IMR-90 (cell line): ENCODE results near the gene HELZ. TPM values are rescaled to one million over a fixed set of nuclear protein-coding genes. Genes with fewer than 3 reads are reported as not detected.

Experiments
- ATAC-seq: fragments of 200-7000 bp; cut with Tn5 transposase; 2 replicates; pipeline ENCODE4 v1.9.1; 2020; ENCODE audit warnings: low read depth, mild to moderate bottlenecking, moderate library complexity
- BruUV-seq: library from RNA; stranded (reverse); fragments of 400-500 nt; replicated peaks from 2 replicates; lab custom pipeline; 2021; lab: Mats Ljungman, UMichigan
- CTCF ChIA-PET: fragments of 300-600 bp; formaldehyde crosslinking; extraction: SDS; loops from one replicate; lab custom pipeline; 2021; ENCODE audit warnings: antibody characterized with exemption; lab: Yijun Ruan, JAX
- POLR2A ChIA-PET: fragments of 300-600 bp; sonication (Branson Sonifier 250); formaldehyde crosslinking; loops from one replicate; lab custom pipeline; 2022; ENCODE audit warnings: antibody characterized with exemption; ENCODE audit not compliant: unreplicated experiment; lab: Charles Lee
- DNase-seq: peaks from one replicate; pipeline ENCODE4 v3.0.0; 2013
- H2AFZ ChIP-seq: replicated peaks from 2 replicates; pipeline ENCODE3; 2013; ENCODE audit warnings: low read length, mild to moderate bottlenecking; ENCODE audit not compliant: poor library complexity
- H2AK5ac ChIP-seq: 2 replicates; pipeline ENCODE4 v1.6.1; 2013; ENCODE audit warnings: low read depth, low read length, inconsistent platforms
- H2AK9ac ChIP-seq: replicated peaks from 2 replicates; pipeline ENCODE3; 2013; ENCODE audit warnings: mild to moderate bottlenecking, low read depth, low read length, moderate library complexity; ENCODE audit not compliant: poor library complexity
- H2BK120ac ChIP-seq: 2 replicates; pipeline ENCODE4 v1.6.1; 2013; ENCODE audit warnings: low read depth, low read length, inconsistent platforms
- H2BK15ac ChIP-seq: 3 replicates; pipeline ENCODE4 v1.6.1; 2013; ENCODE audit warnings: low read depth, low read length, inconsistent platforms
- H2BK20ac ChIP-seq: 2 replicates; pipeline ENCODE4 v1.6.1; 2013; ENCODE audit warnings: low read depth, mild to moderate bottlenecking, inconsistent platforms, low read length, moderate library complexity
- H2BK5ac ChIP-seq: 2 replicates; pipeline ENCODE4 v1.6.1; 2013; ENCODE audit warnings: mild to moderate bottlenecking, low read depth, low read length, inconsistent platforms; ENCODE audit not compliant: poor library complexity, severe bottlenecking
- H3K14ac ChIP-seq: replicated peaks from 2 replicates; pipeline ENCODE4 v1.6.1; 2013; ENCODE audit warnings: low read depth, low read length, inconsistent platforms
- H3K18ac ChIP-seq: 2 replicates; pipeline ENCODE4 v1.6.1; 2013; ENCODE audit warnings: low read depth, low read length, control low read depth
- H3K23ac ChIP-seq: 2 replicates; pipeline ENCODE4 v1.6.1; 2013; ENCODE audit warnings: low read depth, low read length, inconsistent platforms
- H3K27ac ChIP-seq: 2 replicates; pipeline ENCODE4 v1.5.1; 2013; ENCODE audit warnings: mild to moderate bottlenecking, control low read depth, low read length; ENCODE audit not compliant: insufficient read depth
- H3K27me3 ChIP-seq: 2 replicates; pipeline ENCODE4 v1.6.1; 2013; ENCODE audit warnings: low read length; ENCODE audit not compliant: control insufficient read depth, insufficient read depth
- H3K36me3 ChIP-seq: 2 replicates; pipeline ENCODE4 v1.6.1; 2013; ENCODE audit warnings: low read length, mixed read lengths; ENCODE audit not compliant: control insufficient read depth, insufficient read depth
- H3K4ac ChIP-seq: 2 replicates; pipeline ENCODE4 v1.6.1; 2013; ENCODE audit warnings: low read depth, low read length, inconsistent platforms
- H3K4me1 ChIP-seq: 2 replicates; pipeline ENCODE4 v1.6.1; 2013; ENCODE audit warnings: low read length, mixed read lengths; ENCODE audit not compliant: control insufficient read depth, insufficient read depth
- H3K4me2 ChIP-seq: 2 replicates; pipeline ENCODE4 v1.6.1; 2013; ENCODE audit warnings: low read depth, mild to moderate bottlenecking, control low read depth, low read length, moderate library complexity
- H3K4me3 ChIP-seq: 2 replicates; pipeline ENCODE4 v1.5.1; 2013; ENCODE audit warnings: low read depth, mild to moderate bottlenecking, control low read depth, low read length, moderate library complexity; ENCODE audit not compliant: insufficient read depth
- H3K56ac ChIP-seq: 2 replicates; pipeline ENCODE4 v1.6.1; 2013; ENCODE audit warnings: low read length, inconsistent platforms; ENCODE audit not compliant: insufficient read depth; ENCODE audit errors: extremely low read depth
- H3K79me1 ChIP-seq, 2 experiments: 2 replicates each; pipeline ENCODE4 v1.6.1; 2013; ENCODE audit warnings: low read length in 2 of 2, inconsistent platforms in 1 of 2, low read depth in 1 of 2
- H3K9ac ChIP-seq: 2 replicates; pipeline ENCODE4 v1.6.1; 2013; ENCODE audit warnings: low read depth, low read length, control low read depth
- H3K9me1 ChIP-seq: 2 replicates; pipeline ENCODE4 v1.6.1; 2013; ENCODE audit warnings: low read length, inconsistent platforms; ENCODE audit not compliant: insufficient read depth
- H3K9me3 ChIP-seq: 2 replicates; pipeline ENCODE4 v1.6.1; 2013; ENCODE audit warnings: low read length; ENCODE audit not compliant: control insufficient read depth, insufficient read depth
- H4K20me1 ChIP-seq: 2 replicates; pipeline ENCODE4 v1.6.1; 2013; ENCODE audit warnings: low read length, inconsistent platforms; ENCODE audit not compliant: insufficient read depth
- H4K5ac ChIP-seq: 2 replicates; pipeline ENCODE4 v1.6.1; 2013; ENCODE audit warnings: mild to moderate bottlenecking, low read depth, low read length, control low read depth
- H4K8ac ChIP-seq, 2 experiments: 2 replicates each; pipeline ENCODE4 v1.6.1; 2013; ENCODE audit warnings: low read depth in 2 of 2, low read length in 2 of 2, control low read depth in 1 of 2, inconsistent platforms in 1 of 2
- H4K91ac ChIP-seq: 2 replicates; pipeline ENCODE4 v1.6.1; 2013; ENCODE audit warnings: low read depth, low read length, inconsistent platforms; ENCODE audit not compliant: insufficient read depth
- CEBPB ChIP-seq: IDR thresholded peaks from 2 replicates; pipeline ENCODE4 v1.6.1; 2012; ENCODE audit warnings: low read depth, low read length, improper control_type of control experiment
- CHD1 ChIP-seq: IDR thresholded peaks from 2 replicates; pipeline ENCODE4 v1.6.1; 2012; ENCODE audit warnings: low read depth, low read length, improper control_type of control experiment
- ELK1 ChIP-seq: fragments of 150-350 bp; IDR thresholded peaks from 2 replicates; pipeline ENCODE4 v1.6.1; 2016; ENCODE audit warnings: low read depth, mild to moderate bottlenecking, low read length, moderate library complexity, borderline replicate concordance
- MAFK ChIP-seq: IDR thresholded peaks from 2 replicates; pipeline ENCODE4 v1.6.1; 2012; ENCODE audit warnings: low read depth, low read length, improper control_type of control experiment
- MXI1 ChIP-seq: IDR thresholded peaks from 2 replicates; pipeline ENCODE4 v1.6.1; 2012; ENCODE audit warnings: low read depth, mild to moderate bottlenecking, low read length, moderate library complexity, borderline replicate concordance
- RAD21 ChIP-seq: IDR thresholded peaks from 2 replicates; pipeline ENCODE4 v1.6.1; 2012; ENCODE audit warnings: low read length, improper control_type of control experiment
- SMC3 ChIP-seq: fragments of 150-350 bp; IDR thresholded peaks from 2 replicates; pipeline ENCODE4 v1.6.1; 2016; ENCODE audit warnings: low read depth, mild to moderate bottlenecking, antibody characterized with exemption, low read length, moderate library complexity
- WGBS, 2 experiments: methylation state at CpG; one replicate each; pipeline versions ENCODE4 v1.1.5 to v1.1.7; 2013; ENCODE audit warnings: missing lambda C conversion rate in 2 of 2; ENCODE audit not compliant: insufficient read length in 1 of 2; ENCODE audit errors: extremely low coverage in 2 of 2; 5-methylcytosine and 5-hydroxymethylcytosine counted together
- dilution Hi-C: fragments of 300-500 bp; cut with HindIII; formaldehyde crosslinking; loops from one replicate; pipeline ENCODE4 v1.14.3; 2018; ENCODE audit warnings: low sequenced_read_pairs; ENCODE audit not compliant: unreplicated experiment
- in situ Hi-C: fragments of 300-500 bp; cut with MboI; formaldehyde crosslinking; loops from 3 replicates; pipeline ENCODE4 v1.14.3; 2019; ENCODE audit warnings: low sequenced_read_pairs, inconsistent platforms, mixed read lengths
- intact Hi-C: fragments of 100-400 bp; cut with micrococcal nuclease; formaldehyde crosslinking; loops from 2 replicates; pipeline ENCODE4 v1.10.0; 2022
- polyA plus RNA-seq, 3 experiments: library from polyadenylated mRNA; depleted of rRNA; stranded (reverse); fragments of >200 nt; gene quantifications; 2 replicates each; pipeline ENCODE4 v1.2.3, GENCODE V29; 2012; ENCODE audit warnings: low replicate concordance in 1 of 3
- total RNA-seq: library from RNA; depleted of rRNA; stranded (reverse); fragments of >200 nt; gene quantifications from 2 replicates; pipeline ENCODE4 v1.2.3, GENCODE V29; 2012

The HELZ gene
- total and polyA plus RNA-seq, 2 of the 4 experiments (the other 2 are of a cell fraction), result 8.0 to 60.6 TPM

GRCh38 chr17:67121316-67121891, 123.6 kb downstream of the HELZ start:
- Histone ChIP-seq H3K79me1 (peaks cover 7 to 8% of the 10 kb centered on the region in 2 experiments; a peak in 2 of 4 replicates), H4K91ac (no peak overlapping the region), H2AK5ac (no peak overlapping the region), H3K27me3 (no peaks in the 10 kb centered on the region), H3K4ac (no peak overlapping the region), H3K9me1 (peaks cover 3% of the 10 kb centered on the region; the same call in 1 of the 2 replicates), H3K9ac (no peak overlapping the region), H3K9me3 (no peaks in the 10 kb centered on the region), H3K14ac (no peak overlapping the region), H2AK9ac (no peak overlapping the region), H4K5ac (no peak overlapping the region), H3K4me3 (no peak overlapping the region), H2AFZ (no peak overlapping the region), H3K4me1 (no peaks in the 10 kb centered on the region), H3K23ac (no peak overlapping the region), H2BK15ac (no peak overlapping the region), H3K4me2 (no peak overlapping the region), H2BK120ac (no peak overlapping the region), H3K18ac (no peak overlapping the region), H4K20me1 (no peaks in the 10 kb centered on the region), H4K8ac (no peak overlapping the region), H2BK5ac (no peak overlapping the region), H3K36me3 (peaks cover 16% of the 10 kb centered on the region), H3K27ac (no peak overlapping the region), H2BK20ac (no peak overlapping the region), H3K56ac (no peak overlapping the region)
- no CpG with 5 or more reads among the region's 5 CpGs for WGBS, 2 experiments
- no peak for TF ChIP-seq SMC3
- TF ChIP-seq RAD21, result no peak
- peak; percentile 91 for TF ChIP-seq MAFK
- TF ChIP-seq CEBPB, result no peak
- TF ChIP-seq CHD1, result no peak
- no peak for TF ChIP-seq MXI1
- no peak for TF ChIP-seq ELK1
- dilution Hi-C loops (no loop called here), intact Hi-C loops (no loop called here), in situ Hi-C loops (no loop called here)
- ATAC-seq, result no peak
- no peak for DNase-seq
- POLR2A ChIA-PET, result interaction anchor here (0.9 kb wide), 1 partner anchor 10 kb away, joined by 3 read pairs; no protein-coding TSS in a partner anchor
- CTCF ChIA-PET, result no interaction called here
- no TSS peak for BruUV-seq
